HG03039 (cell line): ENCODE measurements around the gene CCDC14.
"Not testable (repeated sequence)": the region's sequence is repeated elsewhere in the genome, so short reads cannot be mapped to it uniquely, and the experiment has no call there.

Experiments
- ATAC-seq: cut with Tn5 transposase; IDR thresholded peaks from one replicate; pipeline ENCODE4 v1.9.1; 2021; ENCODE audit warnings: mild to moderate bottlenecking, moderate library complexity; ENCODE audit not compliant: unreplicated experiment

The CCDC14 gene

DNA sequence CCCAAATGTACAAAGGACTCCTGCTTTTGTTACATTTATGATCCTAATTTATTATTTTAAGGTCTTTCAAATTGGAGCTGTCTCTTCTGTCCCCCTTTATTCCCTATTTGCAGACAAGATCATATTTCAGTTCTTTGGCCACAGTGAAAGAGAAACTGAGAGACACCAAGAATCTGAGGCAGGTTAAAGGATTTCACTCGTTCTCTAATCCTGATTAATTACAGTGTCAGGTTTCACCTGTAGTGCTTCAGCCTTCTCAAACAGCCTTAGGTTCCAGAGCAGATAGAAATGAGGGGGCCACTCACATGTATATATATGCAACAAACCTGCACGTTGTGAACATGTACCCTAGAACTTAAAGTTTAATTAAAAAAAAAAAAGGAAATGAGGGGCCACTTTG is 6.2 kb upstream of the CCDC14 start:
- not testable (repeated sequence) for ATAC-seq

DNA sequence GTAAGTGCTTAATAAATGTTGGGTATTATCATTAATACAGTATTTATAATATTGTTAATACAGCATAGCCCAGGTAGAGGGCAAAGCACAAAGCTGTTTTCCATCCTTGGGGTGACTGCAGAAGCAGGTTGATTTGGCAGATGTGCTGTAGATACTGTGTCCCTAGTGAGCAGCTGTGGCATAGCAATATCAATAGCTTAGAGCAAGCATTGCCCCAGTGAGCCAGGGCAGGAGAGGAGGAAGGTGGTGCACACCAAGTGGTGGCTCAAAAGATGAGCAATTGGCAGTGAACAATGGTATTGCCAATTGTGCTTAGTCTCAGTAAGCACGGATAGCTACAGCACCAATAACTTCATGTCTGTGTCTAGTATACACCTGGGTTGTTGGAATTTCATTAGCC is 5.8 kb upstream of the CCDC14 start:
- not testable (repeated sequence) for ATAC-seq

DNA sequence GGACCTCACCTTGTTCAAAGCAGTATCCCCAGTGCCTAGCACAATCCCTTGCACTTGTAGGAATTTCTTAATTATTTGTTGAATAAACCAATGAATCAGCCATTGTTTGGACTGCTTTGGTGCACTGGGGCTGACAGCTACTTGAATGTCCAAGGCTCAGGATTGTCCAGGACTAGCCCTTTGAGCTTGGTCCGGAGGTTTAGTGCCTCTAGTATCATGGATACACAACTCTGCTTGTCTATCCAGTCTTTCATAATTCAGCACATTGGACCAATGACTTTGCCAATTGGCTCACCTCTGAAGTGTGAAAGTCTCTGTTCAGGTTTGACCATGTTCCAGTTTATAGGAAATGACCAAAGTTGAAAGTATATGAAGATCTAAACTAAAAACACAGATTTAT is 3.8 kb upstream of the CCDC14 start:
- ATAC-seq: not testable (repeated sequence)

DNA sequence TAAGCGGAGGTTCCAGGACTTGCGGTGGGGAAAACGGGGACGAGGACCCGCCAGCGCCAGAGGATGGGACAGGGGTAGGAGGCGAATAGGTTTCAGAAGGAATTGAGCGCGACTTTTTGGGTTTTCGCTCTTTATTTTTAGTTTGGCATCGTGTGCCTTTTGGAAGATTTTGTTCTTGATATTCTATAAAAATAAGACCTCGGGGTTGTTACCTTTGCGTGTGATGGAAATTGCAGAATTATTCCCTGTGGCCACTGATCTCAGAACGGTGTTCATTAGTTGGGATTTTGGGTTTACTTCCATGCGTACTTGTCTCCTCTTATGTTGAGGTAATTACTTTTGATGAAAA is 453 bp upstream of the CCDC14 start:
- no peak for ATAC-seq

DNA sequence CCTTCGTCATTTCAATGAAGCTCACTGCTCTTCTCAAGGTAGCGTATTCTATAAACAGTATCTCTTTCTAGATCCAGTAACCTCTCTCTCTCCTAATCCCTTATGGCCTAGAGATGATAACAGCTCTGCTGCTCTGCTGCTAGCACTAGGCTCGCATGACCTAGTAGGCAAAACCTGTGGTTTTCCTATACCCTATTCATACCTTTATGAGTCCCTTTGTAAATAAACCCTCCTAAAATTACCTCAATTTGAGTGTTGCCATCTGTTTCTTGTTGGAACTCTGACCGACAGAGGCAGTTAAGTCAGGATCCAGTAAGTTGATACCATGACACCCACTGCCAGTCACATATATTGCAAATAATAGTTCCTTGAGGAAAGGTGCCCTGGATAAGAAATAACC is 7.3 kb downstream of the CCDC14 start:
- ATAC-seq: peak; percentile 77

DNA sequence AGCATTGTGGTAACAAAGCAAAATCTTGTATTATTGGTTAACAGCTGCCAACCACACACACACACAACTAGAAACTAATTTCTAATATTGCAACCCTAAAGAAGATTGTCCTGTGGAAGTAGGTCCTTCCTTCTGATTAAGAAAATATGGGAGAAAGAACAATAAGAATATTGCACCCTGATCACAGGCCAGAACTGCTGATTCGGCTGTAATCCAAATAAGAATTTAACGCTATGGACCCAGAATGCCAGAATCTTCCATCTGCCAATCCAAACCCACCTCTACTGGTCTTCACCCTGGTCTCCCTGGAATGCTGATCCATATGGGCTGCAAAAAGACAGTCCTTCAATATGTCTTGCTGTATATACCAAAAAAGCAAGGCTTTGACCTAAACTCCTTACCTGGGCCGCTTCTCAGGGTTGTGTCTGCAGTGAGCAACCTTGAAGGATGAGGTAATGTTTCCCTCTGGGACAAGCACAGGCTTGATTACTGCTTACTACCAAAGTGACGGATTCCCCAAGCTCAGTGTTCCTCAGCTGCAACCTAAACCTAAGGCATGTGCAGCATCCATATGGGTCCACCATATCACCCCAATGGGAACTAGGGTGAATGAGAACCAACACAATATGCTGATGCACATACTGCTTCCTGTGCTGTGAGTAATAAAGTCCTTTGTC is 8.0 kb downstream of the CCDC14 start:
- peak; percentile 16 for ATAC-seq

DNA sequence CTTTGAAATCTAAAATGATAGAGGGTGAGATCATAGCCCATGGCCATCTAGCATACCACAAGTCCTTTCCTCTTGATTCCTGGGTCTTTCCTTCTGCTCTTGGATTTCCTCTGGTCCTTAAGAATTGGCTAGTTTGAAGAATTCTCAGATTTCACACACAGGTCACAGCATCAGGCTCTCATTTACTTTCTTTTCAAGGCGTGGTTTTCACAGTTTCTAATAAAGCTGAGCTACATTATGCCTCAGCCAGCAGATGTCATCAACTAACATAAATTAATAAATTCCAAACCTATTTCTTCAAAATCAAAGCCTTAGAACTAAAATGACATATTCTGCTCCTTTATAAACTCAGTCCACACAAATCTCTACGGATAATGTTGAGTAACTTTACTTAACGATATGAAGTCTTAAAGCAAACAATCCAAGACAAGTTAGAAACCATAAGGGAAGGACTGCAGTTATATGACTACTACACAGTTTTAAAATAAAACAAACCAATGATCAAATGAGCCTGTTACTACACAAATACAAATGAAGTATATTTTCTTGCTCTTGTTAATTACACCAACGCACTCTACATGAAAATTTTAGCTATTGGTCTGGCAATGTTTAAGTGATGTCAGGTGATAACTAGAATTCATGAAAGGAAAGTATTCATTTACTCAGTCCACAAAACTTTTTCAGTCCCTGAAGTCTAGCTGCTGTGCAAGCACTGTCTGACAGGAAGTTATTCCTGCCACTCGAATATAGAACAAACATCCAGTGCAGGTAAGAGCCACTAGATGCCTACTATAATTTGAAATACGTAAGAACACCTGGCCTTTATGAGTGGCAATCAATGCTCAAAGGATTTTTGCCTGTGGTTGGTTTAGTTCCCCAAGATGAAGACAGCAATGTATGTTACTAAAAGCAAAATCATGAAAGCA is 9.2 kb downstream of the CCDC14 start:
- no peak for ATAC-seq

DNA sequence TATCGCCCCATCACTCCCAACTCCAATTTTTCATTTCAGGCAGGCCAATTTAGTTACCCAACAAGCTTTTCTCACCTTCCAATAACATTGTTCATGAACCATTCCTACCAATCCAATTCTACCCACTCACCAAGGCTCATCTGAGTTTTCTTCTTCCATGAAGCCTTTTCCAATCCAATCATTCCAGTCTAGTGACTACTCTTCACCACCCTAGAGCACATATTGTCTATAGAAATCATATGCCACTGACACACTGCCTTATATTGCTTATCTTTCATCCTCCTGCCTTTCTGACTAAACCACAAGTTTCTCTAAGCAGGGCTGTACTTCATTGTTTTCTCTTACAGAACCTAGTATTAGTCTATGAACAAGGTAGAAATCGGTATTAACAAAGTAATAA is 11.4 kb downstream of the CCDC14 start:
- ATAC-seq: no peak

DNA sequence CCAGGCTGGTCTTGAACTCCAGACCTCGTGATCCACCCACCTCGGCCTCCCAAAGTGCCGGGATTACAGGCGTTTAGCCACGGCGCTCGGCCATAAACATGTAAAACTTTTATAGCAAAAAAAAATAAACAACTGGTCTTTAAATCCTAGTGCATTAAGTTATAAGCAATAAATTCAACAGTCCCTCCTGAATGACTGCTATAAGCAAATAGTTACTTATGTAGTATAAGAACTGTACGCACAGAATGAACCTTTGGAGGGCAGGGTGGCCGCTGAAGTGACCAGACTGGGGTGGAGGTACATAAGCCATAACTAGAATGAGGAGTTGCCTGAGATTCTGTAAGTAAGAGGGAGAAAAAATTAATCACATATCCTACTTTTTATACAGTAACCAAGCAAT is 12.6 kb downstream of the CCDC14 start:
- no peak for ATAC-seq

DNA sequence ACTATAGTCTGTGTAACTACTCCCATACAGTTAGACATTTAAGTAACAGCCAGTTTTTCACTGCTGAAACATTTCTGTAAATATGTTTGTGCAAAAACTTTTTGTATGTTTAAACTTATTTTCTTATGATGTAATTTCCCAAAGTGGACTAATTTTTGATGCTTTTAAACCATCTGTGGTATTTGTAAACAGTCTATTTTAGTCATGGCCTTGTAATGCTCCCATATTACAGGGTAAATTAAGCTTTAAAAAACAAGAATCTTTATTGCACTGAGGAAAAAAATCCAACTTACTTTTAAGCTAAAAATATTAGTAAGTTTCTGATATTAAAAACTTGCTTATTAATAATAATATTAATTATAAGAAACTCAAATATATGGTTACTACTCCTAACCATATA is 13.5 kb downstream of the CCDC14 start:
- no peak for ATAC-seq

DNA sequence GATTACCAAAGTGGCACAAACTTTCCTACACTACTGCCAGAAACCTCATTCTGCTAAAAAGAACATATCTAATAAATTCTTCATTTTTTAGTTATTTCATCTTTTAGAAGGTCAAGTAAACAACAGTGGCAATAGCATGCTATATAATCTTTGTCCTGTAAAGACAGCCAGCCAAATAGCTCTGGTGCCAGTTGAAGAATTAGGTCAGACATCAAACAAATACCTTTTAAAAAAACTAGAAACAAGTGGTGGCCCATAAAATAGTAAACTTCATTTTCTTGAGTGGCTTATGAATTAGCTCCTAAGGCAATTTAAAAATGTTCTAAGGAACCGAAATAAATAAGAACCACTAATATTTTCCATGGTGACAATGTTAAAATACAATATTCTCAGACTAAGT is 19.5 kb downstream of the CCDC14 start:
- ATAC-seq: no peak

DNA sequence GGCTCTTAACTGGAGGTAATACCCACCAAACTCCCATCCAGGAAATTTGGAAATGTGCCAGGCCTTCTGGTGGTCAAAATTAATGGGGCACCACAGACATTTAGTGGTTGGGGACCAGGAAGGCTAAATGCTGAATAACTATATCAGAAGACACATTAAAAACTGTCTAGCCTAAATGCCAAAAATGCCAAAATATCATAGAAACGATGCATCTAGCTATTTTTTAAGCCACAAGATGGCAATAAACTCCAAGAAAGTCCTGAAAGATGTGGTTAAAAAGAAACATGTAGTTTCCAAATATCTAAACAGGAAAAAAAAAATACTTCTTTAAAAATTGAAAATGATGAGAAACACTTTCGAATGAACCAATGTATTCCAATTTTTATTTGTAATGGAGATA is 19.9 kb downstream of the CCDC14 start:
- no peak for ATAC-seq

DNA sequence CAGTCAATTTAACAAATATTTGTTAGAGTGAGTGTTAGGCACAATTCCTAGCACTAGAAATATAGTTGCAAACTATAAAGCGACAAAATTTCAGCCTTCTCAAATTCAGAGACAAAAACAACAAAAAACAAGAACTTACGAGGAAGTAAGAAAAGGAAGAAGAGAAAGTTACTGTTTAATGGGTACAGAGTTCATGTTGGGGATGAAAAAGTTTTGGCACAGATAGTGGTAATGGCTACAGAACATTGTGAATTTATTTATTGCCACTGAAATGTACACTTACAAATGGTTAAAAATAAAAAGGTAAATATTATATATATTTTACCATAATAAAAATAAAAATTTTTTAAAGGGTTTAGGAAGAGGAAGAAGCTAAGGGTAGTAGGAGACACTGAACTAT is 21.3 kb downstream of the CCDC14 start:
- ATAC-seq: no peak

DNA sequence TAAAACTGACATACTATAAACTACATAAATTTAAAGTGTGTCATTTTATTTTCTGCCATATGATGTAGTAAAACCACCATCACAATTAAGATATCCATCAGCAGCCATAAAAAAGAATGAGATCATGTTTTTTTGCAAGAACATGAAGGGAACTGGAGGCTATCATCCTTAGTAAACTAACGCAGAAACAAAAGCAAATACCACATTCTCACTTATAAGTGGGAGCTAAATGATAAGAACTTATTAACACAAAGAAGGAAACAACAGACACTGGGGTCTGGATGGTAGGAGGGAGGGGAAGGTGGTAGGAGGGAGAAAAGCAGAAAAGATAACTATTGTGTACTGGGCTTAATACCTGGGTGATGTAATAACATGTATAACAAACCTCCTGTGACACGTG is 24.6 kb downstream of the CCDC14 start:
- no peak for ATAC-seq

DNA sequence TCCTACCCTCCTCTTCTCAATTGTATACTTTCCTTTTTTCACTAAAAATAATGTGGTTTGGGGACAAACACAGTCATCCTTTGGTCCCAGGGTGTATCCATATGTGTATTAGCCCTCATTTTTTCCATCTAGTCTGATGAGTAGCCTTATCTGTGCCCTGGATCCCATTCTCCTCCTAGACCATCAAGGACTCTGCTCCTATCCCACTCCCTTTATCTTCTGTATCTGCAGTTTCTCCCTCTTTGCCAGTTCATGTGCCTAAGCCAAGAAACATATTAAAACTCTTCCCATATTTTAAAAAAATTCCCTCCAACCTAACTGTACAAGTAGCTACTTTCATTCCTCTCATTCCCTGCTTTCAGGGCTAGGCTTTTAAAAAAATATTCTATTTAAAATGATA is 25.2 kb downstream of the CCDC14 start:
- no peak for ATAC-seq

DNA sequence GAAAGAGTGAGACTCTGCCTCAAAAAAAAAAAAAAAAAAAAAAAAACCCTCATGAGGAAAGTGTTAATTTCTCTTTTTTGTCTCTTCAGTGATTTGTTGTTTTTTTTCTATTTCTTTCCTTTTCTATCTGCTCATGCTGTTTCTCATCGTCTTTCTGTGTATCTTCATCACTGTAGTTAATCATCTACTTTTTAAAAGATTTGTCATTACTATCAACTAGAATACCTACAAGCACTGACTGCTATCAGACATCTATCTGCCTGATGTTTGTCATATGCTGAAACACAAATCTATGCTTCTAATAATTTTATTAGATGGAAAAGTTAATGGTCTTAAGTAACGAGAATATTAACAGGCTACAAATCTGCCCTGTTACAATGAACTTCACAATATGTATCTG is 26.8 kb downstream of the CCDC14 start:
- ATAC-seq: no peak

DNA sequence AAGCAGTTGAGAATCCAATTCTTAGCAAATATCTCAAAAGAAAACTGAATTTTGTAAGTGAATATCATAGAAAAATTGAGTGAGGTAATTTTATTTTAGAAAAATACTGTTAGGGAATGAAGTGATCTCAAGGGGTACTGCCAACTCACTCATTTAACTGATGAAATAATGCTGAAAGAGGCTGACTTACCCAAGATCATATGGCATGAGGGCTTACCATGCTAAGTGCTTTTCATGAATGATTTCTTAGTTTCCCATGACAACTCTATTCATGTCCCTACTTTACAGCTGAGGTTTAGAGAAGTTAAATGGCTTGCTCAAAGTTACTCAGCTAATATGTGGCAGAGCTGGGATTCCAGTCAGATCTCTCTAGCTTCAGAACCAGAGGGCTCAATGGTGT is 30.6 kb downstream of the CCDC14 start:
- no peak for ATAC-seq

DNA sequence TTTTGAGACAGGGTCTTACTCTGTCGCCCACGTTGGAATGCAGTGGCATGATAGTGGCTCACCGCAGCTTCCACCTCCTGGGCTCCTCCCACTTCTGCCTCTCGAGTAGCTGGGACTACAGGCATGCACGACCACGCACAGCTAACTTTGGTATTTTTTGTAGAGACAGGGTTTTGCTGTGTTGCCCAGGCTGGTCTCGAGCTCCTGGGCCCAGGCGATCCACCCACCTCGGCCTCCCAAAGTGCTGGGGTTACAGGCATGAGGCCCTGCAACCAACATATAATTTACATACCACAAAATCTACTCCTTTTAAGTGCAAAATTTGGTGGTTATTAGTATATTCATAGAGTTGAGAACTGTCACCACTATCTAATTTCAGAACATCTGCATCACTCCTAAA is 31.7 kb downstream of the CCDC14 start:
- no peak for ATAC-seq

DNA sequence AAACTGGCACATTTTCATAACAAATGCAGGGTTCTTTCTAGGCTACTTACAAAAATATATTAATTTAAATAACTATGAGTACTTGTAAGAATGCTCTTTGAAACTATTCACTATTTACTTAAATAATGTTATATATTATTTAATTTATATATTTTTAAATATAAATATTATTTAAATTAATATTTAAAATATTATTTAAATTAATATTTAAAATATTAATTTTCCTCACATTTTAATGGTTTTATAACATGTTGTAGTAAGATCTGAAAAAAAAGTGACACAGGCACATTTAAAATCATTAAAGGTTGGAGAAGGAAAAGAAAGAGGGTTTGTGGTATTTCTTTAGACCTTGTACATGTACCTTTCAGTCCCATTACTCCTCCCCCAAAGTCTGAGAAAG is 34.6 kb downstream of the CCDC14 start:
- no peak for ATAC-seq

DNA sequence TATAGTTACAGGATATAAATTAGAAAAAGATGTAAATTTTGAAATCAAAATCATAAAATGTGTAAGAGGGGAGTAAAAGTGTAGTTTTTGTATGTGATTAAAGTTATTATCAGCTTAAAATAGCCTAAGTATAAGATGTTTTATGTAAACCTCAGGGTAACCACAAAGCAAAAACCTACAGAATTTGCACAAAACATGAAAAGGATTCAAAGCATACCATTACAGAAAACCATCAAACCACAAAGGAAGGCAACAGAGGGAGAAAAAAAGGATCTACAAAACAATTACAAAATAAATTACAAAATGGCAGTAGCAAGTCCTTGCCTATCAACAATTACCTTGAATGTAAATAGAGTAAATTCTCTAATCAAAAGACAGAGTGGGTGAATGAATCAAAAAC is 40.2 kb downstream of the CCDC14 start:
- no peak for ATAC-seq

DNA sequence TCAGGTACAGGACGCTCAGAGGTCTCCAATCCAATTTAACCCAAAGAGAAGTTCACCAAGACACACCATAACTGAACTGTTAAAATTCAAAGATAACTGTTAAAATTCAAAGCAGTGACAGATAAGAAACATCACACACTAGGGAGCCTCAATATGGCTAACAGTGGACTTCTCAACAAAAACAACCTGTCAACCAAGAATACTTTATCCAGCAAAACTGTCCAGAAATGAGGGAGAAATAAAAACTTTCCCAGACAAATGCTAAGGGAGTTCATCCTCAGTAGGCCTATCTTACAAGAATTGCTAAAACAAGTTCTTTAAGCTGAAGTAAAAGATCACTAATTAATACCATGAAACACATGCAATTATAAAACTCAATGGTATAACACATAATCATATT is 40.6 kb downstream of the CCDC14 start:
- no peak for ATAC-seq

DNA sequence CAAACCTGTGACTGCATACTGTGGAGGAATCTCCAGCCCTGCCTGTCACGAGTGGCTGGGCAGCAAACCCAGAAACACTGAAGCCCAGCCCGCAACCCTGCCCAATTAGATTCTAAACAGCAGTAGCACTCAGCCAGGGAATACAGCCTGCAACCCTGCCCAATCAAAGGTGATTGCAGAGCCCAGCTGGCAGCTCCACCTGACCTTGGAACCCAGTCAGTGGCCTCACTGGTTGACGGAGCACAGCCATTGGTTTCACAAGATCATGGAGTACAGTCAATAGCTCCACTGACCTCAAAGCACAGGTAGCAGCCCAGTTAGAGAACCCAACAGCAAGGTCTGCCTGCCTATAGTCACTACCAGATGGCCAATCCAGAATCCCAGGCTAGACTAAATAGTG is 41.7 kb downstream of the CCDC14 start:
- ATAC-seq: no peak

DNA sequence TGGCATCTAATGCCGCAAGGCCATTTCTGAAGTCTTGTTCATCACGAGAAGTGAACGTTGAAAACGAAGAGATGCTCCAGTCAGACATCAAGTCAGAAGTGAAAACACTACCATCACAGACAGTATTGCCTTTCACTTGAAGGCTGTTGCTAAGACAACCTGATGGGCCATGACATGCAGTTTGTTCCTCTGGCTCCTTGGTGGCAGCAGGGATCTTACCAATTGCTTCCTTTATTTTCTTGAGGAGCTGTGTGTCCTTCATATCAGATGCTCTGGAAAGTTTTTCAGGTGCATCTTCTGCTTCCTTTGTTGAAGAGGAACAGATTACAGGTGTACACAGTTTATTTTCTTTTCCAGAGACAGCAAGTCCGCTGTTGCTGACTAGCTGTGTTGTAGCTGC is 46.2 kb downstream of the CCDC14 start:
- no peak for ATAC-seq
